ENCODE results near the gene FRY.

FRY gene

DNA sequence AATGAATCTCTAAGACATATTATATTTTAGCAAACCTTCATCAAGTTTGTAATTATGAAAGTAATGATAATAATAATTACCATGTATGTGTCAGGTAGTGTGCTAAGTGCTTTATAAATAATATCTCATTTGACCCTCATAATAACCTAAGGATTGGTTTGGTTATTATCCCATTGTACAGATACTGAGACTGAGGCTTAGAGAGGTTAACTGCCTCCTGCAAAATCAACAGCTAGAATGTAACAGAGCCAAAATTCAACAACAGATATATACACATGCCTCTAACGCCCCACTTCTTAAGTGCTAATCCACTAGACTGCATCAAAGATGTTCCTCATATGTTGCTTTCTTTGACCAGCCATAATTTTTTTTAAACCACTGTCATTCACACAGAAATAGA is 142.8 kb downstream of the FRY start:
- DNase-seq (ENCODE audit: low spot score): no peak

DNA sequence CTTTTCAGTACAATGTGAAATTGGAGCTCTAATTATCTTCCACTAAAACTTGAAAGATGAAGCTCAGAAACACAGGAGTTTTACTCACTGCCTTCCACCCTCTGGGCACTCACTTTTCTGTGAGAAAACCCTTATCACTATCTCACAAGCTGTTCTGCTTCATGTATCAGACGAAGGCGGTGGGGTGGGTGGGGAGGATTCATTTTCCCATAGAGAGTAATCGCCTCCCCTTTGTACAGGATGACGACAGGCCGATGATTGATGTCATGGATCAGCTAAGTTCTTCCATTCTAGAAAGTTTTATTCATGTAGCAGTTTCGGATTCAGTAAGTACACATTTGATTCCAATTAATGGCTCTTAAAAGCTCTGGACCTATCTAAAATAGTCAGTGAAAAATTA is 143.7 kb downstream of the FRY start:
- no peak for DNase-seq (ENCODE audit: low spot score)

GRCh38 chr13:32175943-32176342 is 144.4 kb downstream of the FRY start:
- no peak for DNase-seq (ENCODE audit: low spot score)

DNA sequence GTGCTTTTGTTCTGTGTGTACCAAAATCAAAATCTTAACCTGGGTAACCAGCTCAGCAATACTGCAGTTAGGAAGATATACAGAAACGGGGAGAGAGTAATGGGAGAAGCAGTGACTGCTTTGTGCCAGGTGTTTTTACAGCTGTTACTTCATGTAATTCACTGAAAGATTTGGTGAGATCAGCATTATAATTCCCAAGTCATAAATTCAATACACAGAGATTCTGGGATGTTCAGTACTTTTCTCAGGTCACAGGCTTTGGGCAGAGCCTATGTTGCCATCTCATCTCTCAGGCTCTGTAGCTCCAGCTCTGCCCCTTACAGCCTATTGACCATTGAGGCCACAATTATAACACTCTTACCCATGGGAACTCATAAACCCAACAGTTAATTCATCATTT is 145.1 kb downstream of the FRY start:
- no peak for DNase-seq (ENCODE audit: low spot score)

DNA sequence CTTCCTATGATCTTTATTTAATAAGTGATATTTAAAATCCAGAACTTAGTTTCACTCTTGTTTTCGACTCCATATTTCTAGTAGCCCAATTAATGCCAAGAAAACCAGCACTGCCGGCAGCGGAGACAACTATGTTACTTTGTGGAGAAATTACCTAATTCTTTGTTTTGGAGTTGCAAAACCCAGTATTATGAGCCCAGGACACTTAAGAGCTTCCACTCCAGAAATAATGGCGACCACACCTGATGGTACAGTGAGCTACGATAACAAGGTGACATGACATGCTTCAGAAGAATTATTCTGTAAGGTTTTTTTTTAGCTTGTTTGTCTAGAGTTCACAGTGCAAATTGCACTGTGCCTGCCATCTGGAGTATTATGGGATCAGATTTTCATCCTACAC is 147.2 kb downstream of the FRY start:
- no peak for DNase-seq (ENCODE audit: low spot score)

GRCh38 chr13:32179708-32180107 is 148.1 kb downstream of the FRY start:
- no peak for DNase-seq (ENCODE audit: low spot score)

- no peak for DNase-seq (ENCODE audit: low spot score)
Measured at GRCh38 chr13:32187651-32188050, 156.1 kb downstream of the FRY start.

DNA sequence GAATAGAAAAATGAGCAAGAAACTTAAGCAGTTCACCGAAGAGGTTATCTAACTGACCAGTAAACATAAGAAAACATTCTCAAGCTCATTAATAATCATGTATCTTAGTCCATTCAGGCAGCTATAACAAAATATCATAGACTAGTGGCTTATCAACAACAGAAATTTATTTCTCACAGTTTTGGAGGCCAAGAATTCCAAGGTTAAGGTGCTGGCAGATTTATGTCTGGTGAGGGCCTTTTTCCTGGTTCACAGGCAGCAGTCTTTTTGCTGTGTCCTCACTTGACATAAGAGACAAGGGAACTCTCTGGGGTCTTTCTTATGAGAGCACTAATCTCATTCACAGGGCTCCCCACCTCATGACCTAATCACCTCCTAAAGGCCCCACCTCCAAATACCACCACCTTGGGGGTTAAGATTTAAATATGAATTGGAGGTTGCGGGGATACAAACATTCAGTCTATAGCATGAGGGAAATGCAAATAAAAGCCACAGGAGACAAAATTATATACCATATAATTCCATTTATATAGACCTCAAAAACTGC is 160.0 kb downstream of the FRY start:
- DNase-seq (ENCODE audit: low spot score): no peak

- DNase-seq (ENCODE audit: low spot score): no peak
Measured at GRCh38 chr13:32195713-32196112, 164.1 kb downstream of the FRY start.

DNA sequence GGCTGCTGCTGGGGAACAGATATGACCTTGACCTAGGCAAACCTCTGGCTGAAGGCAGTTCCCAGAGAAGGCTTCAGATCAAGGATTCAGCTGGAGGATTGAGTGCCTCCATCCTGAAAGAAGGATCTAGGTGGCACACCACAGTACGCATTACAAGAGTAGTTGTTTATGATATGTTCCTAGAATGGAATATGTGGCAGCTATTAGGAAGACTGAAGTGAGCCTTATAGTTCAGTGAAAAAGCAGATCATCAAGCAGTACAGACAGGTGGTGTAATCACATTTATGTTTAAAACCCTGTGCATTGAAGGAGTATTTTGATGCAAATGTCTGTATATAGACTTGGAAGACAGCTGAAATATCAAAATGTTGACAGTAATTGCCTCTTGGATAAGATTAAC is 167.6 kb downstream of the FRY start:
- DNase-seq (ENCODE audit: low spot score): no peak

- DNase-seq (ENCODE audit: low spot score): no peak
Measured at GRCh38 chr13:32200741-32201140, 169.2 kb downstream of the FRY start.

GRCh38 chr13:32201809-32202208 is 170.2 kb downstream of the FRY start:
- DNase-seq (ENCODE audit: low spot score): no peak

DNA sequence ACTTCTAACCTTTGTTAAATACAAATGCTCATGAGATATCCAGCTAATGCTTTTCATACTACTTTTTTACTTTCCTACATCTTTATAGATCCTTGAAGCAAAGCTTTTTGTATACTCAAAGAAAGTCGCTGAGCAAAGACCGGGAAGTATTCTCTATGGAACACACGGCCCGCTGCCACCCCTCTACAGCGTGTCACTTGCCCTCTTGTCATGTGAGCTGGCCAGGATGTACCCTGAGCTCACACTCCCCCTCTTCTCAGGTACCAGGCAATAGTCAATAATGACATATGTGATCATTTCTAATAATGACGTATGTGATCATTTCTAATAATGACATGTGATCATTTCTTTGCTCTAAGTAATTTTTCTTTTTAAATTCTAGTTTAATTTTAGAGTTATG is 170.7 kb downstream of the FRY start:
- no peak for DNase-seq (ENCODE audit: low spot score)

- DNase-seq (ENCODE audit: low spot score): no peak
Measured at GRCh38 chr13:32203221-32203620, 171.6 kb downstream of the FRY start.

DNA sequence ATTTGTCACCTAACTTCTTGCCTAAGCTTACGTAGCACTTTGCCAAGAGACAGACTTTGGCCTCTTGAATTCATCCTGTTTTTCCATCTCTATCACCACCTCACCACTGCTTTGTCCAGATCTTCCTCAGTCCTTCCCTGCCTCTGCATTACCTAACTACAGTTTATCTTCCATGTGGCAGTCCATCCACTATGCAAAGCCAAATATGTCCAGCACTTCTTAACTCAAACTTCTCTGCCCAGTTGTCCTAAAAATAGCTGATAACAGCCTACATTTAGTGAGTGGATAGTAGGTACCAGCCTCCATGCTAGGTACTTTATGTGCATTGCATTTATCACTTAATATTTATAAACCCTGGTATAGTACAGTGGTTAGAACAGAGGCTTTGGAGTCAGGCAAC is 172.2 kb downstream of the FRY start:
- no peak for DNase-seq (ENCODE audit: low spot score)

- no peak for DNase-seq (ENCODE audit: low spot score)
Measured at GRCh38 chr13:32205431-32206096, 174.0 kb downstream of the FRY start.

DNA sequence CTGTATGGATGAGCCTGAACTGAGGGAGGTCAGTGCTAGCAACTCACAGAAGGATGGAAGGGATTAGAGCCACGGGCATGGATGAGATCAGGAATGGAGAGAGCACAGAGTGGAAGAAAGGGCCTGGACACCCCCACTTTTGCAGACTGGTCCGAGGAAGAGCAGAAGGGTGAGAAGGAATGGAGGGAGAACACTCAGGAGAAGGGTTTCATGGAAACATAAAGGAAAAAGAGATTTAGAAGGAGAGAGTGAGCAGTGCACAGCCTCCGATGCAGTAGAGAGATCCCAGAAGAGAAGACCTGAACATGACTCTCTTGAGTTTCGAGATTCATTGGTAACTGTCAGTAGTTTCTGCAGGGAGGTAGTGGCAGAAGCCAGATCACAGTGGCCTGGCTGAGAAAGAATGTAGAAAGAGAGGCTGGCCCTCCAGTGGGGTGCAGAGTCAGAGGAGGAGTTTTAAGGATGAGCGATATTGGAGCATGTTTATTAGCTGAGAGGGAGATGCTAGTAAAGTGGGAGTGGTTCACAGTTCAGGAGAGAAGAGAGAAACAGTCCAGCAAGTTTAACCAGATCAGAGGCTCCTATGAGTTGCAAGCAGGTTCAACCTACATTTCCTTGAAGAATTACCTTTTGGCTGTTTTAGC is 174.6 kb downstream of the FRY start:
- DNase-seq (ENCODE audit: low spot score): no peak

DNA sequence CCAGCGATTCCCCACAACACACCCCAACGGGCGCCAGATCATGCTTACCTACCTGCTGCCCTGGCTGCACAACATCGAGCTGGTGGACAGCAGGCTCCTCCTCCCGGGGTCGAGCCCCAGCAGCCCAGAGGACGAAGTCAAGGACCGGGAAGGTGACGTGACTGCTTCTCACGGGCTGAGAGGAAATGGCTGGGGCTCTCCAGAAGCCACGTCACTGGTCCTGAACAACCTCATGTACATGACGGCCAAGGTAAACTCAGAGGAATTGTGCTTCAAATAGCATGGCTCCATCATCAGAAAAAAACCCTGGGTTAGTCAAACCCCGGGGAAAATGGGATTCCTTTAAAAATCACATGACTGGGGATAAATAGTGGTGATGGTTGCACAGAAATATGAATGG is 177.3 kb downstream of the FRY start:
- no peak for DNase-seq (ENCODE audit: low spot score)

GRCh38 chr13:32209652-32210051 is 178.1 kb downstream of the FRY start:
- no peak for DNase-seq (ENCODE audit: low spot score)

DNA sequence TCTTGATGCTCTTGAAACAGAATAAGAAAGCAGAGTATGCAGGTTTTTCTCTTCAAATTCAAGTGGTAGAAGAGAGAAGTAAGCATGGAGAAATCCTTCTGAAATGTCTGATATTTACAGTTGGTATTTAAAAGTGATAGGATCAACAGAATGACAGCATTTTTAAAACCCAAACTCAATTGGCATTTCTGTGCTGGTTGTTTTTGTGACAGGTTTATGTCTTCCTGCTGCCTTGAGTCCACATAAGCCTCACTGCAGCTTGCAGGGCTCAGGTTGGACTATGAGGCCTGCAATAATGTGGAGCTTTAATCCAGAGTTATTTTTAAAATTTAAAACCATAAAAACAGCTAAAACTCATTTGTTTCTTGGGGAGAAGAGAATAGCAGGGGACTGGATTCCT is 178.5 kb downstream of the FRY start:
- no peak for DNase-seq (ENCODE audit: low spot score)

- DNase-seq (ENCODE audit: low spot score): no peak
Measured at GRCh38 chr13:32211813-32212212, 180.2 kb downstream of the FRY start.

DNA sequence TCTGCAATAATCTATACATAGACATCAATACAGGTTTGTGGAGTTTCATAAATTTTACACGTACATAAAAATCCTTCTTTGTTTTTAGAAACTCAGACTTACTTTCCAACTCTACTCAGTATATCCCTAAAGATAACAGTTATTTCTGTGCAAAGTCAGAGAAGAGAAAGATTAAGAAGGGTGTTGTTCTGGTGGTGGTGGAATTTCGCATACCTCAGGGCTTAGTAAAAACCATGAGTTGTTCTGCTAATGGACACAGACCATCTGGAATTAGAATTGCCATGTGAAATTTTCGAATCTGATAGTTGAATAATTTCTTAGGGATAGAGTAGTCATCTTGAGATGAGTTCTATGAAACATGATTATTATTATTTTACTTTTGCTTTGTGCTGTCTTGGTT is 180.8 kb downstream of the FRY start:
- DNase-seq (ENCODE audit: low spot score): no peak

DNA sequence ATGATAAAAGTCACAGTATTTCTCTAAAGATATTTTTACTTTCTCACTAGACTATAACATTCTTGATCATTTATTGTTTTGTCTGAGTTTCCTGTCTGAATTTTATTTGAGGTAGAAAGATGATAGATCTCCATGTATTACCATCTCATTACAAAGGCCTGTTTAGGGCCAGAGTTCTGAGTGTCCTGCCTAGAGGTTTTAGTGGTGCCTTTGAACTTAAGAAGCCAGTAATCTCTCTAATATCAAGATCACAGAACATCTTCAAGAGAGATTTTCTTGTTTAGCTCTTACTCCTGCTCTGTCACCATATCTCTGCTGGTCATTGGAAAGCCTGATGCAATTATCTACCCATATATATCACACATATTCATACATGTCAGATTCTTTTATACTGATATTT is 182.1 kb downstream of the FRY start:
- DNase-seq (ENCODE audit: low spot score): no peak

- DNase-seq (ENCODE audit: low spot score): no peak
Measured at GRCh38 chr13:32214071-32214470, 182.5 kb downstream of the FRY start.

Data from iPS-NIHi11 (cell line).